Prostate gland (tissue), 2 donors: ENCODE measurements around the gene GAGE12J. TPM values are rescaled to one million over a fixed set of nuclear protein-coding genes. Genes with fewer than 3 reads are reported as not detected.

Experiments used
- DNase-seq: peaks from one replicate; pipeline ENCODE4 v3.0.0-alpha.2; 2019; ENCODE audit warnings: low spot score
- H3K27ac ChIP-seq, 2 donors: fragments of 200-600 bp; sonication (generic); 2 replicates each; pipeline ENCODE4 v1.5.1; 2017 to 2019
- H3K27me3 ChIP-seq: fragments of 200-600 bp; sonication (generic); replicated peaks from 2 replicates; pipeline ENCODE4 v1.5.1; 2019; ENCODE audit not compliant: insufficient read depth
- H3K36me3 ChIP-seq, 2 donors: fragments of 200-600 bp; sonication (generic); 1 replicate in 1 of 2; 2 replicates in 1 of 2; pipeline versions ENCODE4 v1.5.1 to v1.8.1; 2017 to 2019
- H3K4me1 ChIP-seq: fragments of 200-600 bp; sonication (generic); replicated peaks from 2 replicates; pipeline ENCODE4 v1.5.1; 2019
- H3K4me3 ChIP-seq, 2 donors: fragments of 200-600 bp; sonication (generic); 2 replicates each; pipeline ENCODE4 v1.5.1; 2017 to 2019
- H3K9me3 ChIP-seq: fragments of 200-600 bp; sonication (generic); 2 replicates; pipeline ENCODE4 v1.5.1; 2017
- POLR2A ChIP-seq: fragments of 450-650 bp; IDR thresholded peaks from one replicate; pipeline ENCODE4 v1.6.1; 2016; ENCODE audit warnings: antibody characterized with exemption, mild to moderate bottlenecking
- POLR2AphosphoS5 ChIP-seq: sonication (generic); formaldehyde crosslinking; IDR thresholded peaks from one replicate; pipeline ENCODE4 v1.6.1; 2017; ENCODE audit warnings: antibody characterized with exemption
- WGBS: methylation state at CpG from one replicate; pipeline ENCODE4 v1.1.5; 2018; 5-methylcytosine and 5-hydroxymethylcytosine counted together
- intact Hi-C: fragments of 100-400 bp; cut with DNase I; formaldehyde crosslinking; loops from one replicate; pipeline ENCODE4 v1.14.2; 2022
- total RNA-seq, 2 donors: library from RNA; depleted of rRNA; stranded (reverse); fragments of >200 nt; gene quantifications; one replicate each; pipeline ENCODE4 v1.1.0, GENCODE V29; 2016
- TF ChIP-seq, protein P1 (sequence below), 4 experiments: fragments of 200-600 bp in 2 of 4; fragments of 450-650 bp in 2 of 4; sonication (generic) in 2 of 4; IDR thresholded peaks; 1 replicate in 3 of 4; 2 replicates in 1 of 4; pipeline ENCODE4 v1.5.1; 2016 to 2019; ENCODE audit warnings: antibody characterized with exemption in 4 of 4, mild to moderate bottlenecking in 2 of 4, moderate library complexity in 2 of 4

Gene GAGE12J
- total RNA-seq, 2 donors from 2014 or later: not detected

DNA sequence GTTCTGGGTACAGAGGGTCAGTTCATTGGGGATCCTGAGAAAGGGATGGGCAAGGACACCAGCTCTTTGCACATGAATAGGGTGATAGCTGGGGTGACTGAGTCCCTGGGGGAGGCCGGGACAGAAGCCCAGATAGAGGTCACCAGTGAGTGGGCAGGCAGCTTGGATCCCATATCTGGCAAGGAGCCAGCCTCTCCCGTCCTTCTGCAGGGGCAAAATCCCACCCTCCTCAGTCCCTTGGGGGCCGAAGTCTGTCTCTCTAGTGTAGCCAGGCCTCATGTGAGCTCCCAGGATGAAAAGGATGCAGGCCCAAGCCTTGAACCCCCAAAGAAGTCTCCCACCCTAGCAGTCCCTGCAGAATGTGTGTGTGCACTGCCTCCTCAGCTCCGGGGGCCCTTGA lies 35.3 kb upstream of the GAGE12J start:
- 91% methylated on average over 4 of the region's 4 CpGs for WGBS
- H3K27ac ChIP-seq: no peak overlapping the region
- H3K4me3 ChIP-seq: no peak overlapping the region
- no peaks in the 10 kb centered on the region for H3K9me3 ChIP-seq
- no peaks in the 10 kb centered on the region for H3K4me1 ChIP-seq
- no peaks in the 10 kb centered on the region for H3K36me3 ChIP-seq
- H3K27me3 ChIP-seq: no peaks in the 10 kb centered on the region
- TF ChIP-seq, protein P1, sequence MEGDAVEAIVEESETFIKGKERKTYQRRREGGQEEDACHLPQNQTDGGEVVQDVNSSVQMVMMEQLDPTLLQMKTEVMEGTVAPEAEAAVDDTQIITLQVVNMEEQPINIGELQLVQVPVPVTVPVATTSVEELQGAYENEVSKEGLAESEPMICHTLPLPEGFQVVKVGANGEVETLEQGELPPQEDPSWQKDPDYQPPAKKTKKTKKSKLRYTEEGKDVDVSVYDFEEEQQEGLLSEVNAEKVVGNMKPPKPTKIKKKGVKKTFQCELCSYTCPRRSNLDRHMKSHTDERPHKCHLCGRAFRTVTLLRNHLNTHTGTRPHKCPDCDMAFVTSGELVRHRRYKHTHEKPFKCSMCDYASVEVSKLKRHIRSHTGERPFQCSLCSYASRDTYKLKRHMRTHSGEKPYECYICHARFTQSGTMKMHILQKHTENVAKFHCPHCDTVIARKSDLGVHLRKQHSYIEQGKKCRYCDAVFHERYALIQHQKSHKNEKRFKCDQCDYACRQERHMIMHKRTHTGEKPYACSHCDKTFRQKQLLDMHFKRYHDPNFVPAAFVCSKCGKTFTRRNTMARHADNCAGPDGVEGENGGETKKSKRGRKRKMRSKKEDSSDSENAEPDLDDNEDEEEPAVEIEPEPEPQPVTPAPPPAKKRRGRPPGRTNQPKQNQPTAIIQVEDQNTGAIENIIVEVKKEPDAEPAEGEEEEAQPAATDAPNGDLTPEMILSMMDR (IDR thresholded peaks at IDR 0.05): no peak
- TF ChIP-seq POLR2A (no peak), POLR2AphosphoS5 (no peak)
- intact Hi-C loops: loop anchor here (10.0 kb wide), 2 partner anchors 468 to 558 kb away; no protein-coding TSS in a partner anchor
- no peak for DNase-seq

DNA sequence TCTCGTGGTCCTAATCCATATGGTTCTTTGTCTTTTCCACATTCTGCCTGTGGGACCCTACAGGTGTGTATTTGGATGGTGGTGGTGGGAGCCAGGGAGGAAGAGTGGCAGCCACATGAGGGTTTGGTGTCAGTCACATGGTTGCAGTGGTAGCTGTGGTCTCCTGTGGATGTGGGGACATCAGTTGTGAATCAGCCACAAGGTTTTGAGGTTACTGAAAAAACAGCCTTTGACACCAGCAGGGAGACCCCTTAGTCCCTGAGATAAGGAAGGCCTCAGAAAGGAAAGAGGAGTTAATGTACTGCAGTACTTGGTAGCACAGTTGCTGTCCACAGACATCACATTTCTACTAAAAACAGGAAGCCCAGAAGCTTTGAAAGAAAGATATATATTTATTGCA lies 34.2 kb upstream of the GAGE12J start:
- TF ChIP-seq, protein P1 (IDR thresholded peaks at IDR 0.05): no peak
- TF ChIP-seq POLR2A (no peak), POLR2AphosphoS5 (no peak)
- H3K36me3 ChIP-seq: no peaks in the 10 kb centered on the region
- H3K27ac ChIP-seq: no peak overlapping the region
- no peak overlapping the region for H3K4me3 ChIP-seq
- no peaks in the 10 kb centered on the region for H3K27me3 ChIP-seq
- H3K4me1 ChIP-seq: no peaks in the 10 kb centered on the region
- 90% methylated on average over 1 of the region's 1 CpG for whole genome bisulfite sequencing
- intact Hi-C loops: loop anchor here (10.0 kb wide), 2 partner anchors 467 to 557 kb away; no protein-coding TSS in a partner anchor
- no peak for DNase-seq
- no peaks in the 10 kb centered on the region for H3K9me3 ChIP-seq

DNA sequence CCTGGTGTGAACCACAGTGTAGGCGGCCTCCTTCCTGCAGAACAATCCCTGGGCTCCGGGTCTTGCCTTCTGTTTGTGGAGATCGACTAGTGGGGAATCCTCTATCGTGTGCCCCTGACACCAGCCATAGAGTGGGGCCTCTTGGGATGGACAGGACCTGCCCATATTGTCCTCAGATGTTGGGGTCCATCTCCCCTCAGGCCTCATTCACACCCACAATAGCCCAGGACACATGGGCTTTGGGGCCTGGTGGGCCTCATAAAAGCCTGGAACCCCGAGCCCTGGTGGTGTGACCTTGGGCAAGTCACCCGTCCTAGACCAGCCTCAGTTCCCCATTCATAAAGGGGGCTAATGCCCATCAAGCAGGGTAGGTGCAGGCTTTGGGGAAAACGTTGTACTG lies 31.6 kb upstream of the GAGE12J start:
- no peaks in the 10 kb centered on the region for H3K36me3 ChIP-seq
- WGBS: 86% methylated on average over 6 of the region's 7 CpGs
- TF ChIP-seq POLR2AphosphoS5 (no peak), POLR2A (no peak)
- TF ChIP-seq, protein P1 (IDR thresholded peaks at IDR 0.05): no peak
- H3K4me1 ChIP-seq: no peaks in the 10 kb centered on the region
- H3K9me3 ChIP-seq: no peaks in the 10 kb centered on the region
- no peak for DNase-seq
- H3K4me3 ChIP-seq: no peak overlapping the region
- intact Hi-C loops: no loop called here
- H3K27ac ChIP-seq: no peak overlapping the region
- no peaks in the 10 kb centered on the region for H3K27me3 ChIP-seq

DNA sequence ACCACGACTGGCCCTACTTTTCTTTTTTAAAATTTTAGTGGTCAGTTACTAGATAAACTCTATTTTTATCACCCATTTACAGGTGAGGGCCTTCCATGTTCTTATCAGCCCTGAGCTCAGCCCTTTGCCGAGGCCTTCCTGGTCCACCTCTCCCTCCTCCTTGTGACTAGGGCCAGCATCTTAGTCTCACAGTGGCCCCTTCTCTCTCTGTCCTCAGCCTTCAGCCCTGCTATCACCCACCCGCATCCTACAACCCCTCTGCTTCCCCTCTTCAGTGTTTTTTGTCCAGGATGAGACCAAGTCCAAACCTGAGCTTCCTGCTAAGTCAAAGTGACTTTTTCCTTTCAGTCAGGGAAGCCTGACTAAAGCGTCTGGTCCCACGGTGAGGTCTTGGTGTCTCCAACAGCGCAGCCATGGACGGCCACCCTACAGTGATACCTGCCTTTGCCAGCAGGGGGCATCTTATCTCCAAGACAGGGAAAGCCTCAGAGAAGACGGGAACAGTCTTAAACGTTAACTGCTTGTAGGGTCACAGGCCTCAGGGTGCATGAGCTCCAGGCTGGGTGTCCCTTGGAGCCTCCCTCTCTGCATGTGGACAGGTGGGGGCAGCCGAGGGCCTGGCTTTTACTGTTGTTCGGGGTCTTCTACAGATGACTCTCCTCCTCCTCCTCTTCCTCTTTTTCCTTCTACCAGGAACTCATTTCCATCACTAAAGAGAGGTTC lies 30.1 kb upstream of the GAGE12J start:
- TF ChIP-seq, protein P1 (IDR thresholded peaks at IDR 0.05): peak; percentile 25 to 68 (median 60)
- TF ChIP-seq POLR2A: no peak
- no peak overlapping the region for H3K27ac ChIP-seq
- H3K27me3 ChIP-seq: no peaks in the 10 kb centered on the region
- no peaks in the 10 kb centered on the region for H3K36me3 ChIP-seq
- no peaks in the 10 kb centered on the region for H3K9me3 ChIP-seq
- WGBS: 23% methylated on average over 11 of the region's 11 CpGs
- H3K4me1 ChIP-seq: no peaks in the 10 kb centered on the region
- intact Hi-C loops: no loop called here
- peak; percentile 19 for DNase-seq
- H3K4me3 ChIP-seq: no peak overlapping the region
